Measurements from ENCODE around the gene CWC25. TPM values are rescaled to one million over a fixed set of nuclear protein-coding genes. Genes with fewer than 3 reads are reported as not detected.

The CWC25 gene
- total and polyA plus RNA-seq, 2 of the 13 experiments (the other 11 are each of a cell fraction or from before 2014, with no cell fraction given) = 15.6 to 22.7 TPM

DNA sequence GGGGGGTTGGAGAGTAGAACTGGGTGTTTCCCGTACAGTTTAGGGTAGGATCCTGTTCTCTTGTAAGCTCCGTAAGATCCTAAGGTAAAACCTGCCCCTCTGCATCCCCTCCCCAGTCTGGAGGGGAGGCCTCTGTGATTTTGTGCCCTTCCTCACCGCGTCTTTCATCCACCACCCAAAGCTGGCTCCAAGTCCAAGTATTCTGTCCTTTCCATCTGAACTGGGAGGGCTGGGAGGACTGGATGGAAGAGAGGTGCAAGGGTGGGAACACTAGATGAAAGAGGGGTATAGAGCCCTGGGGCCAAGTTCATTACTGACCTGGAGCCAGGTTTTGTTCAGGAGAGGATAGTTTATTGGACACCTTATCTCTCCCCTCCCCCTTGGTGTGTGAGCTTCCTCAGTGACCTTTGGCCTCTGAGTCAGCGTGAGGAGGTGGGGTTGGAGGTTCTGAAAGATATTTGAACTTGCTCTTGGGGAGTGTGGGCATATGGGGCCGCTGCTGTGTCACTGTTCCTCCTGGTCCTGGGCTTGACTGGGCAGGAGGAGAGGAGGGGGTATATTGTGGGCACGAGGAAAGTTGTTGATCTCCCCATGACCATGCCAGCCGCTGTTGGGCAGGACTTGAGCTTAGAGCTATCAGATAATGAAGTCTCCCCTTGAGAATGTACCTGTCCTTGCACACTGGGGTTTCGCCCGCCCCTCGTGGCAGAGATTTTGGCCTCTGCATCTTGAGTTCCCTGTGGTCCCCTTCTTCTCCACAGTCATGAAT, 46.3 kb upstream of the CWC25 start (continued):
- TF ChIP-seq, protein P1, sequence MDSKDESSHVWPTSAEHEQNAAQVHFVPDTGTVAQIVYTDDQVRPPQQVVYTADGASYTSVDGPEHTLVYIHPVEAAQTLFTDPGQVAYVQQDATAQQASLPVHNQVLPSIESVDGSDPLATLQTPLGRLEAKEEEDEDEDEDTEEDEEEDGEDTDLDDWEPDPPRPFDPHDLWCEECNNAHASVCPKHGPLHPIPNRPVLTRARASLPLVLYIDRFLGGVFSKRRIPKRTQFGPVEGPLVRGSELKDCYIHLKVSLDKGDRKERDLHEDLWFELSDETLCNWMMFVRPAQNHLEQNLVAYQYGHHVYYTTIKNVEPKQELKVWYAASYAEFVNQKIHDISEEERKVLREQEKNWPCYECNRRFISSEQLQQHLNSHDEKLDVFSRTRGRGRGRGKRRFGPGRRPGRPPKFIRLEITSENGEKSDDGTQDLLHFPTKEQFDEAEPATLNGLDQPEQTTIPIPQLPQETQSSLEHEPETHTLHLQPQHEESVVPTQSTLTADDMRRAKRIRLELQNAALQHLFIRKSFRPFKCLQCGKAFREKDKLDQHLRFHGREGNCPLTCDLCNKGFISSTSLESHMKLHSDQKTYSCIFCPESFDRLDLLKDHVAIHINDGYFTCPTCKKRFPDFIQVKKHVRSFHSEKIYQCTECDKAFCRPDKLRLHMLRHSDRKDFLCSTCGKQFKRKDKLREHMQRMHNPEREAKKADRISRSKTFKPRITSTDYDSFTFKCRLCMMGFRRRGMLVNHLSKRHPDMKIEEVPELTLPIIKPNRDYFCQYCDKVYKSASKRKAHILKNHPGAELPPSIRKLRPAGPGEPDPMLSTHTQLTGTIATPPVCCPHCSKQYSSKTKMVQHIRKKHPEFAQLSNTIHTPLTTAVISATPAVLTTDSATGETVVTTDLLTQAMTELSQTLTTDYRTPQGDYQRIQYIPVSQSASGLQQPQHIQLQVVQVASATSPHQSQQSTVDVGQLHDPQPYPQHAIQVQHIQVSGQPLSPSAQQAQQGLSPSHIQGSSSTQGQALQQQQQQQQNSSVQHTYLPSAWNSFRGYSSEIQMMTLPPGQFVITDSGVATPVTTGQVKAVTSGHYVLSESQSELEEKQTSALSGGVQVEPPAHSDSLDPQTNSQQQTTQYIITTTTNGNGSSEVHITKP (CRISPR knock-in tag; IDR thresholded peaks at IDR 0.05; ENCODE audit: low read depth) = peak; percentile 91
- peak; percentile 93 for TF ChIP-seq ZNF572 (CRISPR knock-in tag; IDR thresholded peaks at IDR 0.05)
- TF ChIP-seq NFE2 (CRISPR knock-in tag; IDR thresholded peaks at IDR 0.05) = peak; percentile 36
- TF ChIP-seq HDAC2 (CRISPR knock-in tag; IDR thresholded peaks at IDR 0.05) = peak; percentile 94
- TF ChIP-seq PAF1 (CRISPR knock-in tag; IDR thresholded peaks at IDR 0.05) = no peak; the same call in 1 of the 2 replicates
- TF ChIP-seq ZNF724P (CRISPR knock-in tag; IDR thresholded peaks at IDR 0.05; ENCODE audit: borderline replicate concordance) = no peak
- peak; percentile 55; the same call in 1 of the 2 replicates for TF ChIP-seq ZNF451 (CRISPR knock-in tag; IDR thresholded peaks at IDR 0.05)
- peak; percentile 99 for TF ChIP-seq SAP130 (CRISPR knock-in tag; IDR thresholded peaks at IDR 0.05; ENCODE audit: low read depth)
- no peak for TF ChIP-seq ARHGAP35 (CRISPR knock-in tag; IDR thresholded peaks at IDR 0.05; ENCODE audit: borderline replicate concordance)
- TF ChIP-seq ZNF781 (CRISPR knock-in tag; IDR thresholded peaks at IDR 0.05; ENCODE audit: borderline replicate concordance, not compliant biosample characterization) = peak; percentile 72
- TF ChIP-seq RARG (CRISPR knock-in tag; IDR thresholded peaks at IDR 0.05; ENCODE audit: low read depth) = no peak
- TF ChIP-seq, protein P2, sequence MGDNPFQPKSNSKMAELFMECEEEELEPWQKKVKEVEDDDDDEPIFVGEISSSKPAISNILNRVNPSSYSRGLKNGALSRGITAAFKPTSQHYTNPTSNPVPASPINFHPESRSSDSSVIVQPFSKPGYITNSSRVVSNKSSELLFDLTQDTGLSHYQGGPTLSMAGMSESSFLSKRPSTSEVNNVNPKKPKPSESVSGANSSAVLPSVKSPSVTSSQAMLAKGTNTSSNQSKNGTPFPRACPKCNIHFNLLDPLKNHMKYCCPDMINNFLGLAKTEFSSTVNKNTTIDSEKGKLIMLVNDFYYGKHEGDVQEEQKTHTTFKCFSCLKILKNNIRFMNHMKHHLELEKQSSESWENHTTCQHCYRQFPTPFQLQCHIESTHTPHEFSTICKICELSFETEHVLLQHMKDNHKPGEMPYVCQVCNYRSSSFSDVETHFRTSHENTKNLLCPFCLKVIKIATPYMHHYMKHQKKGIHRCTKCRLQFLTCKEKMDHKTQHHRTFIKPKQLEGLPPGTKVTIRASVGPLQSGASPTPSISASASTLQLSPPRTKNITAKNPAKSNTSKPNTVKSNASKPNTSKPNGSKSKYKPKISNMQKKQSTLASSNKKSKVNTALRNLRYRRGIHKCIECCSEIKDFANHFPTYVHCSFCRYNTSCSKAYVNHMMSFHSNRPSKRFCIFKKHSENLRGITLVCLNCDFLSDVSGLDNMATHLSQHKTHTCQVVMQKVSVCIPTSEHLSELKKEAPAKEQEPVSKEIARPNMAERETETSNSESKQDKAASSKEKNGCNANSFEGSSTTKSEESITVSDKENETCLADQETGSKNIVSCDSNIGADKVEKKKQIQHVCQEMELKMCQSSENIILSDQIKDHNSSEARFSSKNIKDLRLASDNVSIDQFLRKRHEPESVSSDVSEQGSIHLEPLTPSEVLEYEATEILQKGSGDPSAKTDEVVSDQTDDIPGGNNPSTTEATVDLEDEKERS (CRISPR knock-in tag; IDR thresholded peaks at IDR 0.05) = peak; percentile 89
- no peak for TF ChIP-seq CHCHD3 (CRISPR knock-in tag; IDR thresholded peaks at IDR 0.05)
- TF ChIP-seq NAIF1 (CRISPR knock-in tag; IDR thresholded peaks at IDR 0.05; ENCODE audit: borderline replicate concordance) = no peak
- peak; percentile 100 for TF ChIP-seq NR2F6 (IDR thresholded peaks at IDR 0.05)
- peak; percentile 100 for TF ChIP-seq NR2F6 (CRISPR knock-in tag; IDR thresholded peaks at IDR 0.05)
- TF ChIP-seq ZSCAN20 (CRISPR knock-in tag; IDR thresholded peaks at IDR 0.05; ENCODE audit: borderline replicate concordance) = no peak
- TF ChIP-seq FOXA3 (CRISPR knock-in tag; IDR thresholded peaks at IDR 0.05) = peak; percentile 82
- peak; percentile 50; the same call in 1 of the 2 replicates for TF ChIP-seq ZMYM4 (CRISPR knock-in tag; IDR thresholded peaks at IDR 0.05)
- TF ChIP-seq PHF8 (CRISPR knock-in tag; IDR thresholded peaks at IDR 0.05) = peak; percentile 56
- TF ChIP-seq KDM4B (CRISPR knock-in tag; IDR thresholded peaks at IDR 0.05) = peak; percentile 97
- peak; percentile 88 for TF ChIP-seq HMG20A (CRISPR knock-in tag; IDR thresholded peaks at IDR 0.05; ENCODE audit: borderline replicate concordance)
- TF ChIP-seq RNF2 (conservative IDR thresholded peaks at IDR 0.05; ENCODE audit: low read depth) = no peak
- no peak for TF ChIP-seq EZH2 (conservative IDR thresholded peaks at IDR 0.05; ENCODE audit: low read depth, low read length)
- no peak for TF ChIP-seq PTBP1 (IDR thresholded peaks at IDR 0.05; ENCODE audit: low read depth, low read length, poor library complexity, severe bottlenecking)
- peak; percentile 30; the same call in 1 of the 2 replicates for TF ChIP-seq HIVEP1 (CRISPR knock-in tag; IDR thresholded peaks at IDR 0.05)

Data from HepG2 (cell line).